ENCODE results near the gene RBFOX1.

GRCh38 chr16:7315813-7316212 is 16.8 kb upstream of the RBFOX1 start:
- TF ChIP-seq CTCF (conservative IDR thresholded peaks at IDR 0.05; ENCODE audit: low read depth, low read length) (no peak), EZH2 (IDR thresholded peaks at IDR 0.05; ENCODE audit: low read length, unreplicated experiment) (no peak)

All from PC-3 (cell line).